Endothelial cell of umbilical vein (primary cell): ENCODE data around the gene GLRX.

Source experiments
- EZH2 ChIP-seq: IDR thresholded peaks from 2 replicates; pipeline ENCODE4 v1.6.1; 2012; ENCODE audit warnings: borderline replicate concordance, low read depth, mild to moderate bottlenecking, moderate library complexity, low read length, inconsistent platforms; ENCODE audit not compliant: severe bottlenecking
- FOS ChIP-seq: IDR thresholded peaks from 2 replicates; pipeline ENCODE4 v1.6.1; 2011; ENCODE audit warnings: mild to moderate bottlenecking, low read length, moderate library complexity, borderline replicate concordance; ENCODE audit not compliant: insufficient read depth
- JUN ChIP-seq: IDR thresholded peaks from 2 replicates; pipeline ENCODE4 v1.6.1; 2011; ENCODE audit warnings: borderline replicate concordance, low read depth; ENCODE audit not compliant: insufficient read length, insufficient read depth
- MYC ChIP-seq: IDR thresholded peaks from one replicate; pipeline ENCODE4 v1.6.1; 2011; ENCODE audit warnings: mild to moderate bottlenecking, low read depth, low read length
- POLR2A ChIP-seq: IDR thresholded peaks from 2 replicates; pipeline ENCODE4 v1.6.1; 2012; ENCODE audit warnings: low read depth, mild to moderate bottlenecking, control low read depth, low read length
- POLR2AphosphoS5 ChIP-seq: IDR thresholded peaks from 2 replicates; pipeline ENCODE4 v1.6.1; 2012; ENCODE audit warnings: low read depth, mild to moderate bottlenecking, control low read depth, low read length, moderate library complexity; ENCODE audit not compliant: insufficient read depth
- TF ChIP-seq, protein P1 (sequence below), 2 donors: IDR thresholded peaks; 1 replicate in 1 of 2; 2 replicates in 1 of 2; pipeline ENCODE4 v1.5.1; 2011; ENCODE audit warnings: low read length in 2 of 2, mild to moderate bottlenecking in 2 of 2, moderate library complexity in 2 of 2, control low read depth in 1 of 2, inconsistent platforms in 1 of 2, low read depth in 1 of 2; ENCODE audit not compliant: insufficient read depth in 1 of 2; ENCODE audit errors: extremely low read depth in 1 of 2
- TF ChIP-seq, protein P2 (sequence below): IDR thresholded peaks from 2 replicates; pipeline ENCODE4 v1.6.1; 2011; ENCODE audit not compliant: insufficient read depth, insufficient read length

DNA sequence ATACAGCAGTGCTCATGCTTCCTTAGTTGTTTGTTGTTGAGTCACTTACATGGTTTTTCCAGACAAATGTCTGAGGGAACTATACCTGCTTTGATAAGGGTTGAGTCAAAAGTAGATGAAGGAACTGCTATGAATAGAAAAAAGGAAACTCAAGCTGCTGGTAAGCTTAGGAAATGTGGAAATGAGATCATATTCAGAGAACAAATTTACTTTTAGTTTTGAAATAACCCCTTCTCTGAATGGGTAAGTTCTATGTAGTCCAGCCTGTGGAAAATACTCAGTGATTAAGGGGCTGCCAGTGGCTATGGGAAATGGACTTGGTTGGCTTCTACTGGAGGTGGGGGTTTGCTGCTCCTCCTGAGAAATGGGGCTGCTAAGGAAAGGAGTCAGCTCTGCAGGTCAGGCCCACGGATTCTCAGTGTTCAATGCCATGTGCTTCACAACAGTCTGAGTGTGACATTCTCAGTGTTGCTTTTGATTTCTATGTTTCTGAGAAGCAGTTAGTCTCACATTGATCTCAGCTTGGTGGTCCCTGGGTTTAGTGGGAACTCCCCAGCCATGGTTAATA is 47.7 kb upstream of the GLRX start:
- TF ChIP-seq, protein P1, sequence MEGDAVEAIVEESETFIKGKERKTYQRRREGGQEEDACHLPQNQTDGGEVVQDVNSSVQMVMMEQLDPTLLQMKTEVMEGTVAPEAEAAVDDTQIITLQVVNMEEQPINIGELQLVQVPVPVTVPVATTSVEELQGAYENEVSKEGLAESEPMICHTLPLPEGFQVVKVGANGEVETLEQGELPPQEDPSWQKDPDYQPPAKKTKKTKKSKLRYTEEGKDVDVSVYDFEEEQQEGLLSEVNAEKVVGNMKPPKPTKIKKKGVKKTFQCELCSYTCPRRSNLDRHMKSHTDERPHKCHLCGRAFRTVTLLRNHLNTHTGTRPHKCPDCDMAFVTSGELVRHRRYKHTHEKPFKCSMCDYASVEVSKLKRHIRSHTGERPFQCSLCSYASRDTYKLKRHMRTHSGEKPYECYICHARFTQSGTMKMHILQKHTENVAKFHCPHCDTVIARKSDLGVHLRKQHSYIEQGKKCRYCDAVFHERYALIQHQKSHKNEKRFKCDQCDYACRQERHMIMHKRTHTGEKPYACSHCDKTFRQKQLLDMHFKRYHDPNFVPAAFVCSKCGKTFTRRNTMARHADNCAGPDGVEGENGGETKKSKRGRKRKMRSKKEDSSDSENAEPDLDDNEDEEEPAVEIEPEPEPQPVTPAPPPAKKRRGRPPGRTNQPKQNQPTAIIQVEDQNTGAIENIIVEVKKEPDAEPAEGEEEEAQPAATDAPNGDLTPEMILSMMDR (IDR thresholded peaks at IDR 0.05; ENCODE audit: extremely low read depth in 1 of 2, insufficient read depth in 1 of 2, low read depth in 1 of 2, low read length in 2 of 2), result no peak
- no peak for TF ChIP-seq POLR2A
- TF ChIP-seq MYC, result no peak
- TF ChIP-seq EZH2, result no peak
- TF ChIP-seq POLR2AphosphoS5, result no peak
- peak; percentile 61 for TF ChIP-seq JUN
- TF ChIP-seq FOS, result peak; percentile 84
- TF ChIP-seq, protein P2, sequence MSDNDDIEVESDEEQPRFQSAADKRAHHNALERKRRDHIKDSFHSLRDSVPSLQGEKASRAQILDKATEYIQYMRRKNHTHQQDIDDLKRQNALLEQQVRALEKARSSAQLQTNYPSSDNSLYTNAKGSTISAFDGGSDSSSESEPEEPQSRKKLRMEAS, result peak; percentile 47
